GM12891 (cell line): ENCODE results near the gene CERS6.

Source experiments
- PAX5 ChIP-seq: IDR thresholded peaks from 2 replicates; pipeline ENCODE4 v1.6.1; 2011; ENCODE audit warnings: low read length, moderate library complexity, mild to moderate bottlenecking; ENCODE audit not compliant: insufficient read depth, severe bottlenecking
- POLR2A ChIP-seq: IDR thresholded peaks from 2 replicates; pipeline ENCODE4 v1.6.1; 2011; ENCODE audit warnings: low read depth, low read length, control low read depth
- POLR2AphosphoS5 ChIP-seq: IDR thresholded peaks from 2 replicates; pipeline ENCODE4 v1.6.1; 2011; ENCODE audit warnings: low read depth, low read length, control low read depth
- TAF1 ChIP-seq: IDR thresholded peaks from 2 replicates; pipeline ENCODE4 v1.6.1; 2011; ENCODE audit warnings: low read depth, low read length, control low read depth

- TF ChIP-seq POLR2A (no peak), POLR2AphosphoS5 (no peak), TAF1 (no peak), PAX5 (no peak)
Observed at GRCh38 chr2:168821577-168821976, 365.5 kb downstream of the CERS6 start.
